Neural cell (in vitro differentiated cells): ENCODE data around the gene UQCRQ. TPM values are rescaled to one million over a fixed set of nuclear protein-coding genes. Genes with fewer than 3 reads are reported as not detected.

ENCODE experiments used
- H2AFZ ChIP-seq: fragments of 200-600, 300-800 bp; sonication (generic), shearing (Covaris generic); 2 replicates; pipeline ENCODE4 v1.6.0; 2014; ENCODE audit warnings: low read depth, mild to moderate bottlenecking, antibody characterized with exemption, low read length, moderate library complexity
- H3F3A ChIP-seq: fragments of 200-600 bp; shearing (Covaris generic); 2 replicates; pipeline ENCODE4 v1.6.1; 2016; ENCODE audit warnings: mild to moderate bottlenecking, moderate library complexity, mixed read lengths, antibody characterized with exemption, low read length; ENCODE audit not compliant: insufficient read depth, poor library complexity, severe bottlenecking
- H3K27ac ChIP-seq: fragments of 200-600, 300-800 bp; sonication (generic), shearing (Covaris generic); 2 replicates; pipeline ENCODE4 v1.5.1; 2014; ENCODE audit warnings: mild to moderate bottlenecking, low read length, moderate library complexity
- H3K27me3 ChIP-seq: fragments of 300-800, 200-600 bp; sonication (generic), shearing (Covaris generic); 2 replicates; pipeline ENCODE4 v1.6.0; 2014; ENCODE audit warnings: mild to moderate bottlenecking, low read depth, low read length, moderate library complexity; ENCODE audit not compliant: insufficient read depth
- H3K36me3 ChIP-seq: fragments of 300-800, 200-600 bp; sonication (generic), shearing (Covaris generic); 2 replicates; pipeline ENCODE4 v1.5.1; 2014; ENCODE audit warnings: mild to moderate bottlenecking, antibody characterized with exemption, low read length, moderate library complexity; ENCODE audit not compliant: insufficient read depth
- H3K4me2 ChIP-seq: fragments of 300-800, 200-600 bp; sonication (generic), shearing (Covaris generic); 2 replicates; pipeline ENCODE4 v1.6.0; 2014; ENCODE audit warnings: mild to moderate bottlenecking, low read length
- H3K4me3 ChIP-seq: fragments of 300-800, 200-600 bp; sonication (generic), shearing (Covaris generic); 2 replicates; pipeline ENCODE4 v1.5.1; 2014; ENCODE audit warnings: mild to moderate bottlenecking, low read length, moderate library complexity
- H3K79me2 ChIP-seq: fragments of 200-600 bp; shearing (Covaris generic); replicated peaks from 2 replicates; pipeline ENCODE4 v1.6.0; 2014; ENCODE audit warnings: mild to moderate bottlenecking, low read length, moderate library complexity; ENCODE audit not compliant: insufficient read depth
- H3K9ac ChIP-seq: fragments of 300-800, 200-600 bp; sonication (generic), shearing (Covaris generic); 2 replicates; pipeline ENCODE4 v1.6.1; 2016; ENCODE audit warnings: mild to moderate bottlenecking, low read length, mixed read lengths
- H3K9me2 ChIP-seq: fragments of 200-600 bp; shearing (Covaris generic); 2 replicates; pipeline ENCODE4 v1.6.1; 2016; ENCODE audit warnings: mild to moderate bottlenecking, low read length, mixed read lengths; ENCODE audit not compliant: insufficient read depth
- H3K9me3 ChIP-seq: fragments of 200-600, 300-800 bp; sonication (generic), shearing (Covaris generic); 2 replicates; pipeline ENCODE4 v1.6.1; 2016; ENCODE audit warnings: mild to moderate bottlenecking, mixed run types, low read length, moderate library complexity, mixed read lengths
- H4K20me1 ChIP-seq: fragments of 200-600 bp; shearing (Covaris generic); 2 replicates; pipeline ENCODE4 v1.6.1; 2016; ENCODE audit warnings: mild to moderate bottlenecking, mixed run types; ENCODE audit not compliant: insufficient read depth
- EP300 ChIP-seq: fragments of 450-650 bp; conservative IDR thresholded peaks from 2 replicates; pipeline ENCODE4 v1.6.1; 2014; ENCODE audit warnings: antibody characterized with exemption, mild to moderate bottlenecking, moderate library complexity; ENCODE audit not compliant: poor library complexity, severe bottlenecking
- EZH2 ChIP-seq: fragments of 200-600, 300-800 bp; shearing (Covaris generic), sonication (generic); IDR thresholded peaks from 2 replicates; pipeline ENCODE4 v1.6.1; 2014; ENCODE audit warnings: antibody characterized with exemption, low read length, borderline replicate concordance, mild to moderate bottlenecking; ENCODE audit not compliant: insufficient read depth, poor library complexity, severe bottlenecking
- MXI1 ChIP-seq: fragments of 450-650 bp; conservative IDR thresholded peaks from 2 replicates; pipeline ENCODE4 v1.6.1; 2014; ENCODE audit warnings: antibody characterized with exemption, mild to moderate bottlenecking; ENCODE audit not compliant: poor library complexity, severe bottlenecking
- POLR2AphosphoS5 ChIP-seq: IDR thresholded peaks from 2 replicates; pipeline ENCODE4 v1.6.1; 2012
- RAD21 ChIP-seq: fragments of 450-650 bp; conservative IDR thresholded peaks from 2 replicates; pipeline ENCODE4 v1.6.1; 2014; ENCODE audit warnings: antibody characterized with exemption, mild to moderate bottlenecking, moderate library complexity
- SMC3 ChIP-seq: fragments of 450-650 bp; conservative IDR thresholded peaks from 2 replicates; pipeline ENCODE4 v1.6.1; 2014; ENCODE audit warnings: antibody characterized with exemption, mild to moderate bottlenecking, moderate library complexity; ENCODE audit not compliant: poor library complexity
- TAF1 ChIP-seq: IDR thresholded peaks from 2 replicates; pipeline ENCODE4 v1.6.1; 2012; ENCODE audit warnings: low read depth
- polyA plus RNA-seq: library from polyadenylated mRNA; depleted of rRNA; stranded (reverse); fragments of >200 nt; gene quantifications from 2 replicates; pipeline ENCODE4 v1.2.3, GENCODE V29; 2014
- TF ChIP-seq, protein P1 (sequence below): fragments of 450-650 bp; IDR thresholded peaks from 2 replicates; pipeline ENCODE4 v1.5.1; 2014; ENCODE audit warnings: antibody characterized with exemption, mild to moderate bottlenecking, moderate library complexity; ENCODE audit not compliant: poor library complexity, severe bottlenecking
- TF ChIP-seq, protein P2 (sequence below): IDR thresholded peaks from 2 replicates; pipeline ENCODE4 v1.6.1; 2012; ENCODE audit warnings: borderline replicate concordance

The UQCRQ gene
- polyA plus RNA-seq, 1 donor from 2014 or later = 444 TPM

DNA sequence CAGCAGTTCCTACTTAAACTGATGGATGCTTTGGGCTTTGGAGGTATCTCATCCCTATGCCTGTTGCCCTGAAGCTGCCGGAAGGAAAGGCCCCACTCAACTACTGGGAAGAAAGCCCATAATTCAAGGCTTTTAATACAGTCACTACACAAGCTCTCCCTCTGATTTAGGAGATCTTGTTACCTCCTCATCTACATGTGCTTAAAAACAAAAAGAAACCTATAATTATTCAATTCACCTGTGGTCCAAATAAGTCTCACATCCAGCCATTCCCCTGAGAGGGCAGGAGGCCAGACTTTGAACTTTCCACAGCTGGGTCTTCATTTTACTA lies 6.3 kb downstream of the UQCRQ start:
- Histone ChIP-seq H3K9me2 (no peaks in the 10 kb centered on the region), H3K9ac (no peak overlapping the region), H2AFZ (no peak overlapping the region), H3K4me3 (no peak overlapping the region), H3K4me2 (no peak overlapping the region), H3K27ac (no peak overlapping the region), H3F3A (no peaks in the 10 kb centered on the region), H3K9me3 (no peaks in the 10 kb centered on the region), H3K27me3 (no peaks in the 10 kb centered on the region), H3K36me3 (peaks cover 13% of the 10 kb centered on the region), H3K79me2 (peaks cover 2% of the 10 kb centered on the region), H4K20me1 (no peaks in the 10 kb centered on the region)
- TF ChIP-seq EP300 (no peak), RAD21 (no peak), TAF1 (no peak), SMC3 (no peak), MXI1 (no peak), POLR2AphosphoS5 (no peak), EZH2 (no peak)
- TF ChIP-seq, protein P1, sequence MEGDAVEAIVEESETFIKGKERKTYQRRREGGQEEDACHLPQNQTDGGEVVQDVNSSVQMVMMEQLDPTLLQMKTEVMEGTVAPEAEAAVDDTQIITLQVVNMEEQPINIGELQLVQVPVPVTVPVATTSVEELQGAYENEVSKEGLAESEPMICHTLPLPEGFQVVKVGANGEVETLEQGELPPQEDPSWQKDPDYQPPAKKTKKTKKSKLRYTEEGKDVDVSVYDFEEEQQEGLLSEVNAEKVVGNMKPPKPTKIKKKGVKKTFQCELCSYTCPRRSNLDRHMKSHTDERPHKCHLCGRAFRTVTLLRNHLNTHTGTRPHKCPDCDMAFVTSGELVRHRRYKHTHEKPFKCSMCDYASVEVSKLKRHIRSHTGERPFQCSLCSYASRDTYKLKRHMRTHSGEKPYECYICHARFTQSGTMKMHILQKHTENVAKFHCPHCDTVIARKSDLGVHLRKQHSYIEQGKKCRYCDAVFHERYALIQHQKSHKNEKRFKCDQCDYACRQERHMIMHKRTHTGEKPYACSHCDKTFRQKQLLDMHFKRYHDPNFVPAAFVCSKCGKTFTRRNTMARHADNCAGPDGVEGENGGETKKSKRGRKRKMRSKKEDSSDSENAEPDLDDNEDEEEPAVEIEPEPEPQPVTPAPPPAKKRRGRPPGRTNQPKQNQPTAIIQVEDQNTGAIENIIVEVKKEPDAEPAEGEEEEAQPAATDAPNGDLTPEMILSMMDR = no peak
- TF ChIP-seq, protein P2, sequence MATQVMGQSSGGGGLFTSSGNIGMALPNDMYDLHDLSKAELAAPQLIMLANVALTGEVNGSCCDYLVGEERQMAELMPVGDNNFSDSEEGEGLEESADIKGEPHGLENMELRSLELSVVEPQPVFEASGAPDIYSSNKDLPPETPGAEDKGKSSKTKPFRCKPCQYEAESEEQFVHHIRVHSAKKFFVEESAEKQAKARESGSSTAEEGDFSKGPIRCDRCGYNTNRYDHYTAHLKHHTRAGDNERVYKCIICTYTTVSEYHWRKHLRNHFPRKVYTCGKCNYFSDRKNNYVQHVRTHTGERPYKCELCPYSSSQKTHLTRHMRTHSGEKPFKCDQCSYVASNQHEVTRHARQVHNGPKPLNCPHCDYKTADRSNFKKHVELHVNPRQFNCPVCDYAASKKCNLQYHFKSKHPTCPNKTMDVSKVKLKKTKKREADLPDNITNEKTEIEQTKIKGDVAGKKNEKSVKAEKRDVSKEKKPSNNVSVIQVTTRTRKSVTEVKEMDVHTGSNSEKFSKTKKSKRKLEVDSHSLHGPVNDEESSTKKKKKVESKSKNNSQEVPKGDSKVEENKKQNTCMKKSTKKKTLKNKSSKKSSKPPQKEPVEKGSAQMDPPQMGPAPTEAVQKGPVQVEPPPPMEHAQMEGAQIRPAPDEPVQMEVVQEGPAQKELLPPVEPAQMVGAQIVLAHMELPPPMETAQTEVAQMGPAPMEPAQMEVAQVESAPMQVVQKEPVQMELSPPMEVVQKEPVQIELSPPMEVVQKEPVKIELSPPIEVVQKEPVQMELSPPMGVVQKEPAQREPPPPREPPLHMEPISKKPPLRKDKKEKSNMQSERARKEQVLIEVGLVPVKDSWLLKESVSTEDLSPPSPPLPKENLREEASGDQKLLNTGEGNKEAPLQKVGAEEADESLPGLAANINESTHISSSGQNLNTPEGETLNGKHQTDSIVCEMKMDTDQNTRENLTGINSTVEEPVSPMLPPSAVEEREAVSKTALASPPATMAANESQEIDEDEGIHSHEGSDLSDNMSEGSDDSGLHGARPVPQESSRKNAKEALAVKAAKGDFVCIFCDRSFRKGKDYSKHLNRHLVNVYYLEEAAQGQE = no peak

DNA sequence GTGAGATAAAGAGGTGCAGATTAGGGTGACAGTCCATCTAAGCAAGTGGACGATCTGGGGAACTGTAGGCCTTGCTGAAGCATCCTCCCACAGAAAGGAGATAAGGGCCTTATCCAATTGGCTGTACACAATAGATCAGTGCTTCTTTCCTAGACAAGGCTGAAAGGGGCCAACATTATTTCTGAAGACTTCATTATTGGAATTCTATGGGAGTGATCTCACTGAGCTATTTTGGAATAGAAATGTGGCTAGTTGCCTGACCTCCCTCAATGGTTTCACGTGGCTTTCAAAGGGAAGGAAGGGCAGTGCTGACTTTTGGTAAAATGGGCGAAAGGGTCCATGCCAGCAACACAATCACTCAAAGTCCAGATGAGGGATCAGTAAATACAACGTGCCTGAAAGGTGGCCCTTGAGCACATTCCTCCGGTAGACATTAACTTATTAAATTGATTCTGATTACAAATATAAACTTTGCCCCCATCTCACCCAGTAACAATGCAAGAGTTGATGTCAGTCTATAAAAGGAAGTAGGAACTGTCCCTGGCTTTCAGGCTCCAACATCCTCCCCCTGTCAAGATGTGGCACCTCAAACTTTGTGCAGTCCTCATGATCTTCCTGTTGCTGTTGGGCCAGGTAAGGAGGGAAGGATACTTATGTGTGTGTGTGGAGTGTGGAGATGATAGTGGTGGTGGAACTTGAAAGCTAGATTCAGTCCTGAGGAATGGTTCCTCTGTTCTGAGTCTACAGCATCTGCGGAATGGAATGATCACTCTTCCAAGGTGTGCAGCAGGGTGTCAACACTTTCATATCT lies 6.9 kb downstream of the UQCRQ start, which contains the start of gene LEAP2:
Gene LEAP2, plus strand, starts transcription at position 550 of the 811 bp plus-strand sequence. Its CDS starts 27 bp downstream, at position 577.
- H3K27ac ChIP-seq = no peak within 1 kb of the TSS
- H4K20me1 ChIP-seq = no peaks in the 10 kb centered on the region
- H3K4me2 ChIP-seq = no peak within 1 kb of the TSS
- no peak within 1 kb of the TSS for H3K4me3 ChIP-seq
- no peaks in the 10 kb centered on the region for H3K27me3 ChIP-seq
- no peak within 1 kb of the TSS for H2AFZ ChIP-seq
- no peak for TF ChIP-seq MXI1
- TF ChIP-seq TAF1 = no peak
- TF ChIP-seq, protein P2 = no peak
- no peak for TF ChIP-seq EP300
- no peak for TF ChIP-seq RAD21
- TF ChIP-seq, protein P1 = no peak
- TF ChIP-seq POLR2AphosphoS5 = no peak
- TF ChIP-seq SMC3 = no peak
- no peak for TF ChIP-seq EZH2
- H3K9me2 ChIP-seq = no peaks in the 10 kb centered on the region
- H3K36me3 ChIP-seq = peaks cover 11% of the 10 kb centered on the region
- H3K9ac ChIP-seq = no peak within 1 kb of the TSS
- H3K79me2 ChIP-seq = no peaks in the 10 kb centered on the region
- no peaks in the 10 kb centered on the region for H3F3A ChIP-seq
- no peaks in the 10 kb centered on the region for H3K9me3 ChIP-seq
